GM15510 (cell line): ENCODE measurements around the gene TMPRSS12.

Experiments used
- POLR2A ChIP-seq: IDR thresholded peaks from 3 replicates; pipeline ENCODE4 v1.6.1; 2011; ENCODE audit warnings: borderline replicate concordance; ENCODE audit not compliant: insufficient read length; ENCODE audit errors: extremely low read depth

Gene TMPRSS12

GRCh38 chr12:50842637-50843493, at the start of gene TMPRSS12:
Gene TMPRSS12 (plus strand): TSS chr12:50842926. CDS start chr12:50842965, 39 bp downstream.
- TF ChIP-seq POLR2A = no peak

DNA sequence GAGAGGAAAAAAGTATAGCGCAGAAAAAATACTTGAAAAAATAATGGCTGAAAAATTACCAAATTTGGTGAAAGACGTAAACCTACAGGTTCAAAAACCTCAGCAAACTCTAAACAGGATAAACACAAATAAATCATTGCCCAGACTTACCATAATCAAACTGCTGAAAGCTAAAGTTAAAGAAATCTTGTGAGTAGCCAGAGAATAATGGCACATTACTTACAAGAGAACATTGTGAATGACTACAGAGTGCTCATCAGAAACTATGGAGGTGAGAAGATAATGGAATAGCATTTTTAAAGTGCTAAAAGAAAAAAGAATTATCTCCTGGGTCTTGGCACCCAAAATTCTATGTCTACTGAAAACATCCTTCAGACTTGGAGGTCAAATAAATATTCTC, 42.8 kb upstream of the TMPRSS12 start:
- no peak for TF ChIP-seq POLR2A

- no peak for TF ChIP-seq POLR2A
Observed at GRCh38 chr12:50803230-50803875, 39.4 kb upstream of the TMPRSS12 start.

- no peak for TF ChIP-seq POLR2A
Observed at GRCh38 chr12:50806176-50806575, 36.5 kb upstream of the TMPRSS12 start.

DNA sequence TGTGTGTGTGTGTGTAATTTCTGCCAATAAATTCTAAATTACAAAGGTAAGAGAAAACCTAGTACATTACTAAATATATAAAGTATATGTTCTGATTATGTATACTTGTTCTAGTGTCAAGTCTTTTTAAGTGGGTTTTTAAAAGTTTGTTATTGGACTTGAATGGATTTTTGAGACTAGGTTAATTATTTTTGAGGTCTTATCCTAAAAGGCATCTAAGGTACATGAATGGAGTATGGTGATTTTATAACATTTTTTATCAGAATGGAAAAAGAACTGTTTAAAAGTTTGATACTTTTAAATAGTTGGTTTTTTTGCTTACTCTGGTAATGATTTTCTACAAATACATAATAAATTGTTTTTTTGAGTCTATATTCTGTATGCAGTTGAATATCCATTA, 22.5 kb upstream of the TMPRSS12 start:
- no peak for TF ChIP-seq POLR2A

DNA sequence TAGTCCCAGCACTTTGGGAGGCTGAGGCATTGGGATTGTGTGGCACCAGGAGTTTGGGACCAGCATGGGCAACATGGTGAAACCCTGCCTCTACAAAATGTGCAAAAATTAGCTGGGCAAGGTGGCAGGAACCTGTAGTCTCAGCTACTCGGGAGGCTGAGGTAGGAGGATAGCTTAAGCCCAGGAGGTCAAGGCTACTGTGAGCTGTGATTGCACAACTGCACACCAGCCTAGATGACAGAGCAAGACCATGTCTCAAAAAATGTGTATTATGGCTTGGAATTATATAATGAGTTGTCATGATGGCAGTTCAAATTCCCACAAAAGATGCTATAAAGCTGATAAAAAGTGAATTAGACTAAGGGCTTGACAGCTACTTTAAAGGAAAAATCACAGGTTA, 20.6 kb upstream of the TMPRSS12 start:
- TF ChIP-seq POLR2A = no peak

DNA sequence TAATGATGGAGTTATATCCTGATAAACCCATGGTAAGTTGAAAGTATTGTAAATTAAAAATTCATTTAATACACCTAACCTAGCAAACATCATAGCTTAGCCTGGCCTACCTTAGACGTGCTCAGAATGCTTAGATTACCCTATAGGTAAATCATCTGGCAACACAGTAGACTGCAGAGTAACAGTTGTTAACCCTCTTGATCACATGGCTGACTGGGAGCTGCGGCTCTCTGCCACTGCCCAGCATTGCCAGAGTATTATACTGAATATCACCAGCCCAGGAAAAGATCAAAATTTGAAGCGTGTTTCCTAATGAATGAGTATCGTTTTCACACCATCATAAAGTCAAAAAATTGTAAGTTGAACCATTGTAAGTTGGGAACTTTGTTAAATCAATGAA, 17.8 kb upstream of the TMPRSS12 start:
- no peak for TF ChIP-seq POLR2A

DNA sequence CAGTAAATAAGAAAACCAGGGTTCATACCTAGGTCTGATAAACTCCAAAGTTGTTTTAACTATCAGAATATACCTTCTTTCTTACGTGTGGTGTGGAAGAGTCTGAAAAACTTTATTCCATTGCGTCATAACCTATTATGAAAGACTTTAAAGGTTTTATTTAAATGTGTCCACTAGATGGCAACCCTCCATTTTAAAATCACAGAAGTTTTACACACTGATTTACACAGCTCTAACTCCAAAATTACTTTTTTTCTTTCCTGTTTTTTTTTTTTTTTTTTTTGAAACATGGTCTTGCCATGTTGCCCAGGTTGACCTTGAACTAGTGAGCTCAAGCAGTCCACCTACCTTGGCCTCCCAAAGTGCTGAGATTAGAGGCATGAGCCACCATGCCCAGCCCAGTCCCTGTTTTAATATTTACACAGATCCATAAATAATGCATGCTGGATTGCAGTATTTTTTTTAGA, 17.3 kb upstream of the TMPRSS12 start:
- TF ChIP-seq POLR2A = no peak

DNA sequence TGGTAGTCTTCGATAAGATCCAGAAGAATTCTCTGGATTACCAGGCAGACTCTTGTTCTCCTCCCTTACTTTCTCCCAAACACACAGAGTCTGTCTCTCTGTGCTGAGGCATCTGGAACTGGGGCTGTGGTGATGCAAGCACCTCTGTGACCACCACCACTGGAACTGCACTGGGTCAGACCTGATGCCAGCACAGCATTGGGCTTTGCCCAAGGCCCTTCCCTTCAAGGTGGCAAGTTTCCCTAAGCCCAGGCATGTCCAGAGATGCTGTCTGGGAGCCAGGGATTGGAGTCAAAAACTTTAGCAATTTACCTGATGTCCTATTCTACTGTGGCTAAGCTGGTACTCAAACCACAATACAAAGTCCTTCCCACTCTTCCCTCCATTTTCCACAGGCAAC, 14.6 kb upstream of the TMPRSS12 start:
- no peak for TF ChIP-seq POLR2A

- no peak for TF ChIP-seq POLR2A
Observed at GRCh38 chr12:50828886-50829285, 13.8 kb upstream of the TMPRSS12 start.

- TF ChIP-seq POLR2A = no peak
Observed at GRCh38 chr12:50839042-50839441, 3.7 kb upstream of the TMPRSS12 start.

DNA sequence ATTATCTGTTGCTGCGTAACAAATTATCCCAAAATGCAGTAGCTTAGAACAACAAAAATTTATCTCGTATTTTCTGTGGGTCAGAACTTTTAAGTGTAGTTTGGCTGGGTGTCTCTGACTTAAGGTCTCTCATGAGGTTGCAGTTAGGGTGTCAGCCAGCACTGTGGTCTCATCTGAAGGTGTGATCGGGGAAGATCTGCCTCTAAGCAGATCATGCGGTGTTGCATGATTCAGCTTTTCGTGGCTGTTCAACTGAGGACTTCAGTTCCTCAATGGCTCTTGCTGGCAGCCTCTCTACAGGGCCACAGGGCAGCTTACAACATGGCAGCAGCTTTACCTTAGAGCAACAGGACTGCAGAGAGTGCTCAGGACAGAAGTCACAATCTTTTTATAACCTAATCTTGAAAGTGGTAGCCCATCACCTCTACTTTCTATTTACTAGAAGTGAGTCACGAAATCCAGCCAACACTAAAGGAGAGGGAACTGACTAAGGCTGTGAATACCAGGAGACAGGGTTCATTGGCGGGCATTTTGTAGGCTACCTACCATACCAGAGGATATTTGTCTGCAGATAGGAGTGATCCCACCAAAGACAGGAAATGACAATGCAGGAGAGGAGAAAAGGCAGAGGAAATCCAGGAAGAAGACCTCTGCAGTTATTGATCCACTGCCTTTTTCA, 1.8 kb upstream of the TMPRSS12 start:
- no peak for TF ChIP-seq POLR2A

GRCh38 chr12:50841716-50842531, 802 bp upstream of the TMPRSS12 start:
- TF ChIP-seq POLR2A = no peak

DNA sequence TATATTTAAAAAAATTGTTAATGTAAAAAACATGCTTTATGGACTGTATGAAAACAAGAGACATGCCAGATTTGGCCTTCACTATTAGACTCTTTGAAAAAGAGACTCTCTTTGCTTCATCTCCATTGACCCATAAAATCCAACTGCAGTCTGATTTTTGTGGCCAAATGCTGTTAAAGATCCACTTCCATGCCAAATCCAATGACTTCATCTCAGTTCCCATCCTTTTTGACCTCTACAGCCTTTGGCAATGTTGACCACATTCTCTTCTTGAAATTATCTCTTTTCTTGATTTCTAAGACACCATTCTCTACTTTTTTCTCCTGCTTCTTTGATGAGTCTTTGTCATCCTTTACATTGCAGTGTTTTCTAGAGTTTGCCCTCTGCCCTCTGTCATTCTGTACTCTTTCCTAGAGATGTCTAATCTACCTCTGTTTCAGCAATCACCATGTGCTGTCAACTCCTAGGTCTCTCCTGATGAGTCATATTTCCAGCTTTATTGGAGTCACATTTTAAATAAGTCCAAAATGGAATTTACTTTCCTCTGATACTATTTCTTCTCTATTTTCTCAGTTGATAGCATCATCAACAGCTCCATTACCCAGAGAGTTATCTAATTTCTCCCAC, 2.4 kb downstream of the TMPRSS12 start:
- TF ChIP-seq POLR2A = no peak
